ENCODE measurements around the gene ADGRE1. TPM values are rescaled to one million over a fixed set of nuclear protein-coding genes. Genes with fewer than 3 reads are reported as not detected.

ADGRE1 gene
- polyA plus RNA-seq, 1 experiment = not detected

GRCh38 chr19:6958791-6959190 lies 71.4 kb downstream of the ADGRE1 start:
- no peaks in the 10 kb centered on the region for H3K36me3 ChIP-seq (ENCODE audit: control insufficient read depth, insufficient read depth, low read length)
- H3K4me3 ChIP-seq (ENCODE audit: low read depth, low read length) = no peak overlapping the region
- POLR2A ChIA-PET = no interaction called here
- H3K27me3 ChIP-seq (ENCODE audit: control insufficient read depth, insufficient read depth, low read length) = no peaks in the 10 kb centered on the region
- no peak for DNase-seq (ENCODE audit: low read depth)
- no peak for TF ChIP-seq CTCF (IDR thresholded peaks at IDR 0.05; ENCODE audit: insufficient read depth, low read depth, low read length)
- CTCF ChIA-PET = no interaction called here

GRCh38 chr19:6963244-6963852 lies 76.0 kb downstream of the ADGRE1 start:
- no peak for TF ChIP-seq CTCF (IDR thresholded peaks at IDR 0.05; ENCODE audit: insufficient read depth, low read depth, low read length)
- ChIA-PET POLR2A (no interaction called here), CTCF (no interaction called here)
- H3K4me3 ChIP-seq (ENCODE audit: low read depth, low read length) = no peak overlapping the region
- no peak for DNase-seq (ENCODE audit: low read depth)
- no peaks in the 10 kb centered on the region for H3K27me3 ChIP-seq (ENCODE audit: control insufficient read depth, insufficient read depth, low read length)
- no peaks in the 10 kb centered on the region for H3K36me3 ChIP-seq (ENCODE audit: control insufficient read depth, insufficient read depth, low read length)

- no peak for TF ChIP-seq CTCF (IDR thresholded peaks at IDR 0.05; ENCODE audit: insufficient read depth, low read depth, low read length)
- Histone ChIP-seq H3K36me3 (ENCODE audit: control insufficient read depth, insufficient read depth, low read length) (no peaks in the 10 kb centered on the region), H3K4me3 (ENCODE audit: low read depth, low read length) (no peak overlapping the region), H3K27me3 (ENCODE audit: control insufficient read depth, insufficient read depth, low read length) (no peaks in the 10 kb centered on the region)
- DNase-seq (ENCODE audit: low read depth) = no peak
- ChIA-PET CTCF (no interaction called here), POLR2A (no interaction called here)
These were observed 76.6 kb downstream of the ADGRE1 start for GRCh38 chr19:6963937-6964336.

GRCh38 chr19:6967967-6968366 lies 80.6 kb downstream of the ADGRE1 start:
- TF ChIP-seq CTCF (IDR thresholded peaks at IDR 0.05; ENCODE audit: insufficient read depth, low read depth, low read length) = no peak
- no peak for DNase-seq (ENCODE audit: low read depth)
- Histone ChIP-seq H3K27me3 (ENCODE audit: control insufficient read depth, insufficient read depth, low read length) (no peaks in the 10 kb centered on the region), H3K36me3 (ENCODE audit: control insufficient read depth, insufficient read depth, low read length) (no peaks in the 10 kb centered on the region), H3K4me3 (ENCODE audit: low read depth, low read length) (no peak overlapping the region)
- ChIA-PET CTCF (no interaction called here), POLR2A (no interaction called here)

- POLR2A ChIA-PET = no interaction called here
- no peak for TF ChIP-seq CTCF (IDR thresholded peaks at IDR 0.05; ENCODE audit: insufficient read depth, low read depth, low read length)
- CTCF ChIA-PET = no interaction called here
- Histone ChIP-seq H3K27me3 (ENCODE audit: control insufficient read depth, insufficient read depth, low read length) (no peaks in the 10 kb centered on the region), H3K4me3 (ENCODE audit: low read depth, low read length) (no peak overlapping the region), H3K36me3 (ENCODE audit: control insufficient read depth, insufficient read depth, low read length) (no peaks in the 10 kb centered on the region)
- no peak for DNase-seq (ENCODE audit: low read depth)
These were observed 82.1 kb downstream of the ADGRE1 start for GRCh38 chr19:6969490-6969889.
